Endothelial cell of umbilical vein (primary cell): Measurements from ENCODE around the gene NKAIN4. TPM values are rescaled to one million over a fixed set of nuclear protein-coding genes. Genes with fewer than 3 reads are reported as not detected.

Experiments used
- BruUV-seq: library from RNA; stranded (reverse); fragments of 400-500 nt; replicated peaks from 2 replicates; lab custom pipeline; 2021; lab: Mats Ljungman, UMichigan
- CTCF ChIA-PET: fragments of 300-600, 350-600 bp; sonication (Branson Sonifier 250); formaldehyde crosslinking; loops from one replicate; lab custom pipeline; 2021; ENCODE audit warnings: antibody characterized with exemption, inconsistent platforms; lab: Charles Lee
- POLR2A ChIA-PET: fragments of 300-600, 350-600 bp; sonication (Branson Sonifier 250); formaldehyde crosslinking; loops from one replicate; lab custom pipeline; 2021; ENCODE audit warnings: antibody characterized with exemption, inconsistent platforms; lab: Charles Lee
- DNase-seq: peaks from one replicate; pipeline ENCODE4 v3.0.0-alpha.2; 2011; ENCODE audit warnings: low read depth, low spot score
- FAIRE-seq: peaks from 2 replicates; lab custom pipeline; 2011; peaks lifted over from hg19 to GRCh38; lab: Jason Lieb, UNC
- H2AFZ ChIP-seq: 2 replicates; pipeline ENCODE4 v1.6.0; 2012; ENCODE audit warnings: low read depth, low read length, control low read depth, inconsistent platforms
- H3K27ac ChIP-seq: 2 replicates; pipeline ENCODE4 v1.5.1; 2011; ENCODE audit warnings: low read depth, mild to moderate bottlenecking, control low read depth, low read length, moderate library complexity; ENCODE audit not compliant: insufficient read depth
- H3K27me3 ChIP-seq, 2 experiments: 2 replicates each; pipeline versions ENCODE4 v1.6.0 to v1.6.1; 2011; ENCODE audit warnings: low read length in 2 of 2, mixed read lengths in 1 of 2; ENCODE audit not compliant: control insufficient read depth in 2 of 2, insufficient read depth in 2 of 2
- H3K36me3 ChIP-seq, 2 experiments: 2 replicates in 1 of 2; 3 replicates in 1 of 2; pipeline ENCODE4 v1.5.1; 2011; ENCODE audit warnings: low read length in 2 of 2, mild to moderate bottlenecking in 1 of 2, moderate library complexity in 1 of 2; ENCODE audit not compliant: control insufficient read depth in 2 of 2, insufficient read depth in 2 of 2; ENCODE audit errors: extremely low read depth in 1 of 2
- H3K4me1 ChIP-seq: 3 replicates; pipeline ENCODE4 v1.5.1; 2011; ENCODE audit warnings: mild to moderate bottlenecking, low read length; ENCODE audit not compliant: control insufficient read depth, insufficient read depth; ENCODE audit errors: extremely low read depth
- H3K4me2 ChIP-seq: 2 replicates; pipeline ENCODE4 v1.6.1; 2011; ENCODE audit warnings: low read length, control low read depth, mixed read lengths; ENCODE audit not compliant: insufficient read depth
- H3K4me3 ChIP-seq, 3 experiments: fragments of 200-600 bp in 1 of 3; sonication (generic), shearing (Covaris generic) in 1 of 3; replicated peaks in 1 of 3; 2 replicates each; pipeline ENCODE4 v1.5.1; 2011 to 2016; ENCODE audit warnings: control low read depth in 3 of 3, low read length in 3 of 3, mild to moderate bottlenecking in 2 of 3, inconsistent platforms in 1 of 3, low read depth in 1 of 3, moderate library complexity in 1 of 3; ENCODE audit not compliant: insufficient read depth in 1 of 3
- H3K79me2 ChIP-seq: 2 replicates; pipeline ENCODE4 v1.6.0; 2012; ENCODE audit warnings: low read length, inconsistent platforms; ENCODE audit not compliant: control insufficient read depth, insufficient read depth
- H3K9ac ChIP-seq: replicated peaks from 2 replicates; pipeline ENCODE3; 2011; ENCODE audit warnings: low read length, control low read depth; ENCODE audit not compliant: insufficient read depth; ENCODE audit errors: extremely low read depth
- H3K9me1 ChIP-seq: replicated peaks from 3 replicates; pipeline ENCODE4 v1.6.0; 2011; ENCODE audit warnings: mild to moderate bottlenecking, low read length; ENCODE audit not compliant: control insufficient read depth, insufficient read depth; ENCODE audit errors: extremely low read depth
- H3K9me3 ChIP-seq: replicated peaks from 2 replicates; pipeline ENCODE4 v1.5.1; 2012; ENCODE audit warnings: low read length, inconsistent platforms; ENCODE audit not compliant: control insufficient read depth, insufficient read depth
- H4K20me1 ChIP-seq: replicated peaks from 2 replicates; pipeline ENCODE3; 2011; ENCODE audit warnings: mild to moderate bottlenecking, low read length; ENCODE audit not compliant: control insufficient read depth, insufficient read depth; ENCODE audit errors: extremely low read depth
- CTCF ChIP-seq, 2 donors: IDR thresholded peaks; 1 replicate in 1 of 2; 2 replicates in 1 of 2; pipeline ENCODE4 v1.5.1; 2011; ENCODE audit warnings: low read length in 2 of 2, mild to moderate bottlenecking in 2 of 2, moderate library complexity in 2 of 2, control low read depth in 1 of 2, inconsistent platforms in 1 of 2, low read depth in 1 of 2; ENCODE audit not compliant: insufficient read depth in 1 of 2; ENCODE audit errors: extremely low read depth in 1 of 2
- EZH2 ChIP-seq: IDR thresholded peaks from 2 replicates; pipeline ENCODE4 v1.6.1; 2012; ENCODE audit warnings: borderline replicate concordance, low read depth, mild to moderate bottlenecking, moderate library complexity, low read length, inconsistent platforms; ENCODE audit not compliant: severe bottlenecking
- FOS ChIP-seq: IDR thresholded peaks from 2 replicates; pipeline ENCODE4 v1.6.1; 2011; ENCODE audit warnings: mild to moderate bottlenecking, low read length, moderate library complexity, borderline replicate concordance; ENCODE audit not compliant: insufficient read depth
- GATA2 ChIP-seq: IDR thresholded peaks from 2 replicates; pipeline ENCODE4 v1.7.0; 2011; ENCODE audit warnings: low read depth, mild to moderate bottlenecking, moderate library complexity, mixed read lengths, low read length; ENCODE audit not compliant: insufficient read length, insufficient read depth
- JUN ChIP-seq: IDR thresholded peaks from 2 replicates; pipeline ENCODE4 v1.6.1; 2011; ENCODE audit warnings: borderline replicate concordance, low read depth; ENCODE audit not compliant: insufficient read length, insufficient read depth
- MYC ChIP-seq: IDR thresholded peaks from one replicate; pipeline ENCODE4 v1.6.1; 2011; ENCODE audit warnings: mild to moderate bottlenecking, low read depth, low read length
- POLR2A ChIP-seq: IDR thresholded peaks from 2 replicates; pipeline ENCODE4 v1.6.1; 2012; ENCODE audit warnings: low read depth, mild to moderate bottlenecking, control low read depth, low read length
- POLR2AphosphoS5 ChIP-seq: IDR thresholded peaks from 2 replicates; pipeline ENCODE4 v1.6.1; 2012; ENCODE audit warnings: low read depth, mild to moderate bottlenecking, control low read depth, low read length, moderate library complexity; ENCODE audit not compliant: insufficient read depth
- dilution Hi-C: fragments of 300-500 bp; cut with MboI; formaldehyde crosslinking; loops from one replicate; pipeline ENCODE4 v1.15.0; 2019; ENCODE audit warnings: low sequenced_read_pairs; ENCODE audit not compliant: extremely low pct_ligation_motif_present
- intact Hi-C: fragments of 100-400 bp; cut with micrococcal nuclease; formaldehyde crosslinking; loops from one replicate; pipeline ENCODE4 v1.10.0; 2022
- polyA plus RNA-seq, 4 experiments: library from polyadenylated mRNA; depleted of rRNA in 3 of 4; stranded (reverse) in 3 of 4; unstranded in 1 of 4; fragments of >200 nt; gene quantifications; 2 replicates each; pipeline versions ENCODE4 v1.2.1 to v1.2.3, GENCODE V29; 2011 to 2012; ENCODE audit warnings: missing spikeins in 1 of 4
- total RNA-seq: library from RNA; stranded (reverse); gene quantifications from 2 replicates; pipeline ENCODE4 v1.2.3, GENCODE V29; 2021
- TF ChIP-seq, protein P1 (sequence below): IDR thresholded peaks from 2 replicates; pipeline ENCODE4 v1.6.1; 2011; ENCODE audit not compliant: insufficient read depth, insufficient read length

NKAIN4 gene
- total and polyA plus RNA-seq, 2 donors (not counting 3 experiments of a cell fraction or from before 2014, with no cell fraction given) = 0.04 TPM; not detected in 1

- intact Hi-C loops = no loop called here
- ChIA-PET POLR2A (interaction anchor here (1.0 kb wide), 1 partner anchor 10 kb away, joined by 3 read pairs; the partner anchor contains the start of gene NKAIN4), CTCF (interaction anchor here (0.9 to 1.2 kb wide), 2 partner anchors 20 to 21 kb away, joined by 3 to 5 read pairs; no protein-coding TSS in a partner anchor)
- Histone ChIP-seq H3K9me1 (no peaks in the 10 kb centered on the region), H3K4me1 (no peaks in the 10 kb centered on the region), H4K20me1 (no peaks in the 10 kb centered on the region), H3K27me3 (no peaks in the 10 kb centered on the region), H3K4me3 (no peak overlapping the region), H3K79me2 (no peaks in the 10 kb centered on the region), H2AFZ (no peak overlapping the region), H3K4me2 (no peak overlapping the region), H3K27ac (no peak overlapping the region), H3K9me3 (no peaks in the 10 kb centered on the region), H3K9ac (no peak overlapping the region), H3K36me3 (no peaks in the 10 kb centered on the region)
- TF ChIP-seq CTCF (IDR thresholded peaks at IDR 0.05; ENCODE audit: extremely low read depth in 1 of 2, insufficient read depth in 1 of 2, low read depth in 1 of 2, low read length in 2 of 2) = no peak
- TF ChIP-seq MYC = no peak
- no peak for TF ChIP-seq FOS
- no peak for TF ChIP-seq POLR2AphosphoS5
- no peak for TF ChIP-seq POLR2A
- TF ChIP-seq GATA2 = no peak
- TF ChIP-seq, protein P1, sequence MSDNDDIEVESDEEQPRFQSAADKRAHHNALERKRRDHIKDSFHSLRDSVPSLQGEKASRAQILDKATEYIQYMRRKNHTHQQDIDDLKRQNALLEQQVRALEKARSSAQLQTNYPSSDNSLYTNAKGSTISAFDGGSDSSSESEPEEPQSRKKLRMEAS = no peak
- no peak for TF ChIP-seq JUN
- TF ChIP-seq EZH2 = no peak
- DNase-seq (no peak), FAIRE-seq (no peak)
- dilution Hi-C loops = no loop called here
- BruUV-seq = no TSS peak
Observed at GRCh38 chr20:63243604-63244247, 10.5 kb downstream of the NKAIN4 start.
